Spleen (tissue), 11 donors: Measurements from ENCODE around the gene TOM1L2. TPM values are rescaled to one million over a fixed set of nuclear protein-coding genes. Genes with fewer than 3 reads are reported as not detected.

Experiments used
- DNase-seq: peaks from one replicate; pipeline ENCODE4 v3.0.0-alpha.2; 2020
- H3K27ac ChIP-seq, 8 donors: fragments of 200-600 bp; sonication (generic) in 7 of 8; 1 replicate in 4 of 8; 2 replicates in 4 of 8; pipeline versions ENCODE4 v1.5.0 to v1.8.0; 2016 to 2021; ENCODE audit warnings: inconsistent platforms in 4 of 8, mild to moderate bottlenecking in 4 of 8, moderate library complexity in 1 of 8
- H3K27me3 ChIP-seq, 7 donors: fragments of 200-600 bp; sonication (generic) in 6 of 7; replicated peaks in 1 of 7; 1 replicate in 4 of 7; 2 replicates in 3 of 7; pipeline versions ENCODE4 v1.5.0 to v1.8.0; 2016 to 2021; ENCODE audit warnings: inconsistent platforms in 3 of 7, mild to moderate bottlenecking in 1 of 7
- H3K36me3 ChIP-seq, 6 donors: fragments of 200-600 bp; sonication (generic) in 5 of 6; 1 replicate in 4 of 6; 2 replicates in 2 of 6; pipeline versions ENCODE4 v1.5.0 to v1.8.0; 2016 to 2021; ENCODE audit warnings: inconsistent platforms in 2 of 6
- H3K4me1 ChIP-seq, 6 donors: fragments of 200-600 bp; sonication (generic) in 5 of 6; 1 replicate in 3 of 6; 2 replicates in 3 of 6; pipeline versions ENCODE4 v1.5.0 to v1.8.0; 2016 to 2021; ENCODE audit warnings: inconsistent platforms in 3 of 6
- H3K4me3 ChIP-seq, 8 donors: fragments of 200-600 bp; sonication (generic) in 7 of 8; 1 replicate in 4 of 8; 2 replicates in 4 of 8; pipeline versions ENCODE4 v1.5.0 to v1.8.0; 2016 to 2021; ENCODE audit warnings: inconsistent platforms in 4 of 8, mild to moderate bottlenecking in 4 of 8, moderate library complexity in 2 of 8
- H3K9me3 ChIP-seq, 8 donors: fragments of 200-600 bp; sonication (generic) in 7 of 8; 1 replicate in 4 of 8; 2 replicates in 4 of 8; pipeline versions ENCODE4 v1.5.0 to v1.8.0; 2016 to 2021; ENCODE audit warnings: inconsistent platforms in 4 of 8
- CTCF ChIP-seq, 11 experiments: fragments of 200-600 bp in 7 of 11; fragments of 450-650 bp in 4 of 11; sonication (generic) in 4 of 11; IDR thresholded peaks in 8 of 11; conservative IDR thresholded peaks in 3 of 11; 1 replicate in 7 of 11; 2 replicates in 4 of 11; pipeline versions ENCODE4 v1.4.0 to v1.8.0; 2016 to 2021; ENCODE audit warnings: antibody characterized with exemption in 11 of 11, inconsistent platforms in 4 of 11, mild to moderate bottlenecking in 1 of 11
- POLR2A ChIP-seq, 3 donors: fragments of 450-650 bp; IDR thresholded peaks; one replicate each; pipeline ENCODE4 v1.5.1; 2017; ENCODE audit warnings: antibody characterized with exemption in 3 of 3, mild to moderate bottlenecking in 1 of 3
- POLR2AphosphoS5 ChIP-seq, 3 donors: sonication (generic); formaldehyde crosslinking; IDR thresholded peaks; one replicate each; pipeline ENCODE4 v1.5.1; 2017; ENCODE audit warnings: antibody characterized with exemption in 3 of 3
- WGBS, 5 donors: extraction: QIAGEN DNeasy Blood & Tissue Kit in 3 of 5; methylation state at CpG; one replicate each; pipeline versions ENCODE4 v1.1.5 to v1.1.7; 2013 to 2018; 5-methylcytosine and 5-hydroxymethylcytosine counted together
- intact Hi-C: fragments of 100-400 bp; cut with DNase I; formaldehyde crosslinking; loops from one replicate; pipeline ENCODE4 v1.15.0; 2023; ENCODE audit warnings: low total_unique reads
- polyA plus RNA-seq, 3 donors: library from polyadenylated mRNA; stranded (reverse); fragments of 200-250 nt; gene quantifications; one replicate each; pipeline ENCODE4 v1.2.1, GENCODE V29; 2013
- total RNA-seq, 7 donors: library from RNA; depleted of rRNA in 3 of 7; stranded (reverse); fragments of >200 nt in 3 of 7; fragmentation: NEBNext Ultra II Directional in 4 of 7; extraction: Animal tissue kit (Norgen Biotek cat#: 25700) in 4 of 7; gene quantifications; one replicate each; pipeline versions ENCODE4 v1.1.0 to v1.2.1, GENCODE V29; 2016 to 2021
- donor health status: healthy with polysubstance abuse.
- donor health status: DM: no; HTN: no; CAD: no; lungs with moderate emphysema.
- donor health status: DM: no; HTN: no; CAD: no.
- donor health status: Bipolar disorder and iron deficiency.
- donor health status: healthy.
- donor health status: DM: no; HTN: no; CAD: no.
- donor health status: DM: yes; HTN: yes; CAD: no.

TOM1L2 gene
- total and polyA plus RNA-seq, 10 donors: 5.3 to 82.6 (median 53.6) TPM

GRCh38 chr17:17897442-17897841 lies 74.8 kb downstream of the TOM1L2 start:
- DNase-seq: no peak
- Histone ChIP-seq H3K4me3 (no peak overlapping the region), H3K4me1 (peaks cover 13 to 50% (median 23%) of the 10 kb centered on the region in 6 donors), H3K27me3 (no peaks in the 10 kb centered on the region), H3K27ac (no peak overlapping the region), H3K36me3 (peaks cover 0 to 67% (median 20%) of the 10 kb centered on the region in 6 donors), H3K9me3 (no peaks in the 10 kb centered on the region)
- intact Hi-C loops: loop anchor here (10.0 kb wide), 1 partner anchor 137 kb away; the partner anchor contains the start of genes ATPAF2 and GID4
- TF ChIP-seq POLR2AphosphoS5 (IDR thresholded peaks at IDR 0.05) (no peak), POLR2A (IDR thresholded peaks at IDR 0.05) (no peak), CTCF (IDR thresholded peaks at IDR 0.05 in 8 of 11, conservative IDR thresholded peaks at IDR 0.05 in 3 of 11) (no peak)
- 58 to 74% (median 68%) methylated on average over 2 of the region's 2 CpGs for WGBS, 5 donors

GRCh38 chr17:17896746-17897145 lies 75.5 kb downstream of the TOM1L2 start:
- Histone ChIP-seq H3K27ac (no peak overlapping the region), H3K36me3 (peaks cover 0 to 74% (median 20%) of the 10 kb centered on the region in 6 donors), H3K4me3 (no peak overlapping the region), H3K9me3 (no peaks in the 10 kb centered on the region), H3K27me3 (no peaks in the 10 kb centered on the region), H3K4me1 (peaks cover 13 to 43% (median 23%) of the 10 kb centered on the region in 6 donors)
- DNase-seq: no peak
- WGBS, 5 donors: 85 to 95% (median 92%) methylated on average over 8 of the region's 8 CpGs
- TF ChIP-seq POLR2A (IDR thresholded peaks at IDR 0.05): no peak
- no peak for TF ChIP-seq POLR2AphosphoS5 (IDR thresholded peaks at IDR 0.05)
- intact Hi-C loops: loop anchor here (10.0 kb wide), 1 partner anchor 138 kb away; the partner anchor contains the start of genes ATPAF2 and GID4

- H3K27ac ChIP-seq: no peak overlapping the region
- DNase-seq: no peak
- no peaks in the 10 kb centered on the region for H3K27me3 ChIP-seq
- WGBS, 5 donors: 95 to 99% (median 97%) methylated on average over 7 of the region's 7 CpGs
- peaks cover 0 to 25% (median 6%) of the 10 kb centered on the region in 6 donors for H3K4me1 ChIP-seq
- H3K36me3 ChIP-seq: peaks cover 0 to 93% (median 20%) of the 10 kb centered on the region in 6 donors
- no peaks in the 10 kb centered on the region for H3K9me3 ChIP-seq
- no peak for TF ChIP-seq POLR2AphosphoS5 (IDR thresholded peaks at IDR 0.05)
- no peak for TF ChIP-seq POLR2A (IDR thresholded peaks at IDR 0.05)
- TF ChIP-seq CTCF (IDR thresholded peaks at IDR 0.05 in 8 of 11, conservative IDR thresholded peaks at IDR 0.05 in 3 of 11): no peak
- H3K4me3 ChIP-seq: no peak overlapping the region
- intact Hi-C loops: loop anchor here (10.0 kb wide), 1 partner anchor 141 kb away; the partner anchor contains the start of genes ATPAF2 and GID4
These were observed 78.2 kb downstream of the TOM1L2 start for GRCh38 chr17:17893801-17894644.

- Histone ChIP-seq H3K4me3 (no peak overlapping the region), H3K27ac (no peak overlapping the region), H3K4me1 (peaks cover 0 to 19% (median 6%) of the 10 kb centered on the region in 6 donors), H3K36me3 (peaks cover 0 to 87% (median 16%) of the 10 kb centered on the region in 6 donors), H3K27me3 (no peaks in the 10 kb centered on the region), H3K9me3 (no peaks in the 10 kb centered on the region)
- WGBS, 5 donors: 65 to 77% (median 70%) methylated on average over 2 of the region's 2 CpGs
- no peak for TF ChIP-seq CTCF (IDR thresholded peaks at IDR 0.05 in 8 of 11, conservative IDR thresholded peaks at IDR 0.05 in 3 of 11)
- no peak for TF ChIP-seq POLR2AphosphoS5 (IDR thresholded peaks at IDR 0.05)
- no peak for TF ChIP-seq POLR2A (IDR thresholded peaks at IDR 0.05)
- DNase-seq: no peak
- intact Hi-C loops: loop anchor here (10.0 kb wide), 1 partner anchor 142 kb away; the partner anchor contains the start of genes ATPAF2 and GID4
These were observed 79.5 kb downstream of the TOM1L2 start for GRCh38 chr17:17892731-17893130.
